GM18526 (cell line): ENCODE measurements around the gene CH25H.

ENCODE experiments used
- POLR2A ChIP-seq: IDR thresholded peaks from 3 replicates; pipeline ENCODE4 v1.6.1; 2011; ENCODE audit not compliant: insufficient read length; ENCODE audit errors: extremely low read depth

The CH25H gene

DNA sequence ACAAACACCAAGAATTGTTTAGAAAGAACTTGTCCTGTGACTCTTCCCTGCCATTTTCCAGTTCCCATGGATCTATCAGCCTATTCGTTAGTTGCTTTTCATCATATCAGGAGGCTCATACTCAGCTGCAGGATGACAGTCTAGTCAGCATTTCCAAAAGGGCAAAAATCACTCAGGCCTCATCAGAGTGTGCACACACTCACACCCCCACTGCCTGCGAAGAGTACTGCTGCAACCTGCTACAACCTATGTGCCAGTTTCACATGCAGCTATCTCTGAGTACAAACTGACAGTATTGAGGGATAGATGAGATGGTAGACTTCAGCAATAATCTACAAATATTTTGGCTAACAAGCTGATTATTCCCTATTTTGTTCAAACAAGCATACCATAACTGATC is 24.2 kb downstream of the CH25H start:
- TF ChIP-seq POLR2A = no peak

DNA sequence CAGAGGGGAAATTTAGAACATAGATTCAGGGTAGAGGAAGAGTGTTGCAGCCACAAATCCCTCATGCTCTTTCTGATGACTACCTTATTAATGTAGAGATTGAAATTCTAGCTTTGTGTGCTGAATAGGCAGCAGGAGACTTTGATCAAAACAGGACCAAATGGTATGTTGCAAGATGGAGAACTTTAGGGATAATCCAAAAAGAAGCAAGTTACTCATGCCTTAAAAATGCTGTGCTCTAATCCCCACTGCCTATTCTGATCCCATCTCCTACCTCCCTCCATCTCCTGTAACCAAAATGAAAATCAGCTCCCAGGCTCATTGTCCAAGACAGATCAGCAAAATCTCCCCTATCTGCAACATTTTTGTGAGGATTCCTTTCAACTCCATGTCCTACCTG is 31.3 kb downstream of the CH25H start:
- TF ChIP-seq POLR2A = no peak

GRCh38 chr10:89173075-89173474 is 34.0 kb downstream of the CH25H start:
- no peak for TF ChIP-seq POLR2A

DNA sequence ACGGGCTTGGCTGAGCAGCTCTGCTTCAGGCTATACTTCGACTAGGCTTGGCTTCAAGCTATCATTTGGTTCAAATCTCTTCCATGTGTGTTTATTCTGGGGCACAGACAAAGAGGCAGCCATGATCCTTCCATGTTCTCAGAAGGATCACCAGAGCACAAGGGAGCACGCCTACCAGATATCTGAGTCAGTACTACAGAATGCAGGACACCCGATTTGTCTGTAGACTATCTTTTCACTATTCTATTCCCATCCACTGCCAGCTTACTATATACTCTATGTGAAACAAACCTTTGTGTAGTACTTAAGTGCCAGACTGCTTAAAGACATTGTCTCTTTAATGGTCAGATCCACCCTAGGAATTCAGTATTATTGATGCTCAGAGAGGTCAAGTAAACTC is 35.1 kb downstream of the CH25H start:
- TF ChIP-seq POLR2A = no peak

GRCh38 chr10:89171263-89171872 is 35.7 kb downstream of the CH25H start:
- no peak for TF ChIP-seq POLR2A

GRCh38 chr10:89167915-89168314 is 39.2 kb downstream of the CH25H start:
- TF ChIP-seq POLR2A = no peak

GRCh38 chr10:89165923-89166322 is 41.2 kb downstream of the CH25H start:
- no peak for TF ChIP-seq POLR2A

DNA sequence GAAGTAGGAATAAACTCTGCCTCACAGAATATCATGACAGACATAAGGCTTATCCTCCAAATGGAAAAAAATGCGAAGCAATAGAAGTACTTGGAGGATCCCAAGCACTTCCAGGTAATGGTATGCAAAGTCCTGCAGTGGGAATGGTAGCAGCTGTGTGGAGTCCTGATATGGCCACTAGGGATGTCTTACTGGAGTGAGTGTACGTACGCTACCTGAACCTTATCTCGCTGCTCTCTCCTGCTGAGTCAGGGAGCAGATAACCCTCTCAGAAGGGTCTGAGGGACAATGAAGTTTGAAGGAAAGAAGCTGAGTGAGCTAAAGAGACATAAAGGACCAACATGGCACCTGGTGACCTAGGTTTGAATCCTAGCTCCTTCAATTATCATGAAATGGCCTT is 42.2 kb downstream of the CH25H start:
- TF ChIP-seq POLR2A = no peak

GRCh38 chr10:89164080-89164479 is 43.0 kb downstream of the CH25H start:
- no peak for TF ChIP-seq POLR2A

- TF ChIP-seq POLR2A = no peak
Observed at GRCh38 chr10:89163265-89163995, 43.7 kb downstream of the CH25H start.

GRCh38 chr10:89162596-89162995 is 44.5 kb downstream of the CH25H start:
- no peak for TF ChIP-seq POLR2A

- TF ChIP-seq POLR2A = no peak
Observed at GRCh38 chr10:89160339-89160738, 46.8 kb downstream of the CH25H start.

- TF ChIP-seq POLR2A = no peak
Observed at GRCh38 chr10:89159761-89160160, 47.4 kb downstream of the CH25H start.

- no peak for TF ChIP-seq POLR2A
Observed at GRCh38 chr10:89159316-89159715, 47.8 kb downstream of the CH25H start.

DNA sequence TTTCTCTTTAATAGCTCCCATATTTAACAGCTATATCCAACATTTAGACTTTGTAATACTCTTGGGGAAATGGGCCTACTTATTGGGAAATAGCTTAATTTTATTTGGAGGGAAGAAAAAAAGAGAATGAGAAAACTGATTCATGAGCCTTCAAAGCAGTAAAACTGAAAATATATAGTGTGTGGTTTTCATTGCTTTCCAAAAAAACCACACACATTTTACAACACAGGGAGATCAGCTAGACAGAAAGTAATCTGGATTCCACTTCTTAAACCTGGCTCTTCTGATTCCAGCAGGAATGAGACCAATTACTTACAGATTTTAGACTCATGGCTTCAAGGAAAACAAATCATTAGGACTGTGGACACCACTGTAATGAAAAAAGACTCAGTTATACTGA is 48.7 kb downstream of the CH25H start:
- no peak for TF ChIP-seq POLR2A

GRCh38 chr10:89156161-89156835 is 50.8 kb downstream of the CH25H start:
- no peak for TF ChIP-seq POLR2A
